IPS-11a (cell line): ENCODE measurements around the gene LINC01488.

ENCODE experiments used
- H3K4me3 ChIP-seq: one replicate; pipeline ENCODE4 v1.5.1; 2013; ENCODE audit warnings: low read depth, low read length, control low read depth

Gene LINC01488

DNA sequence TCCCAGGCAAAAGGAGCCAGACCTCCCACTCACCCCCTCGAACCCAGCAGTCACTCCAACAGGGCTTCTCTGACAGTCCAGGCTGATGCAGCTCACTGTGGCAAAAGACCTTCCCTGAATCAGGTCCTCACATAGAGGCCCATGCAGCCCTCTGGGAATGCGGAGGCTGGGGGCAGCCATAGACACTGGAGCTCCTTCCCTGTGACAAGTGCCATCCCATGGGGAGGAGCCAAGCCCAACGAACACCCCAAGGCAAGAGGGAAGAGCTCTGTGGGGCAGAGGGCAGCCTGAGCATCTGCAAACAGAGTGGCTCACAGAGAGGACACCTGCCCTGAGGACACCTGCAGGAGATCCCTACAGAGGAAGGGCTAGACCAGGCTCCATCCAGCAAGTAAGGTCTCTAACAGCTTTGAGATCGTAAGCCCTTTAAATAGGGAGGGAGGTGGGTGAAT, at the start of gene LINC01488:
Gene LINC01488 (plus strand): TSS at position 271 of the 452 bp plus-strand sequence.
- no peak within 1 kb of the TSS for H3K4me3 ChIP-seq

DNA sequence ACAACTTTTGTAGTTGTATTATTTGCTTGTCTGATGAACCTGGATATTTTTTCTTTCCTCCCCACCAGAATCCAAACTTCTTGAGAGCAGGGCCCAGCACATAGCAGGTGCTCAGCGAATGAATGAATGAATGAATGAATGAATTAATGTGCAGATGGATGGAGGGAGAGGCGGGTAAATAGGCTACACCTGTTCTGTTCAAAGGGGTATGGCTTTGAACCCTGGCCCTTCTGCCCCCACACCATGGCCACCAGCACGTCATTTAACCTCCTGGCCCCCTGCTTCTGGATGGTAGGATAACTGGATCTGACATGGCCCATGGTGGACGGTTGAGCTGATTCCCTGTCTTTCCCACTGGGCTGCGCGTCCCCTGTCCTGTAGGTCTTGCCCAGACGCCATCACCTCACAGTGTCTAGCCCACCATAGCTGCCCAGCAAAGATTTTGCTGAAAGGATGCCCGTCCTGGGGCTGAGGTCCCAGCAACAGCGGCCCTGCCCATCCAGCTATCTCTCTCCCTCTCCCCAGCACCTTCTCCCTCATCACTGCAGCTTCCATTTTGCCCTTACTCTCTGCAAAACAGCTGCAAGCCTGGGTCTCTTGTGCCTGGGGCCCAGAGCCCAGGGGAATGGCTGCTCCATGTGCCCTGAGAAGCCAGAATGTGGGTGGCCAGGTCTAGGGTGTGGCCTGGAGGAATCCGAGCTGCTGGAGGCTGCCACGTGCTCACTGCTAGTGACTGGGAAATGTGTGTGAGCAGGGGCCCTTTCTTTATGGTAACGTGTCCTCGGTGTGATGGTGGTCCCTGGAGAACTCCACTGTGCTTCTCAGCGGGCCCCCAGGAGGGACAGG, 49.3 kb upstream of the LINC01488 start:
- H3K4me3 ChIP-seq = no peak overlapping the region

GRCh38 chr11:69433741-69434140, 47.7 kb upstream of the LINC01488 start:
- no peak overlapping the region for H3K4me3 ChIP-seq

- H3K4me3 ChIP-seq = no peak overlapping the region
Measured at GRCh38 chr11:69434471-69434931, 47.0 kb upstream of the LINC01488 start.

DNA sequence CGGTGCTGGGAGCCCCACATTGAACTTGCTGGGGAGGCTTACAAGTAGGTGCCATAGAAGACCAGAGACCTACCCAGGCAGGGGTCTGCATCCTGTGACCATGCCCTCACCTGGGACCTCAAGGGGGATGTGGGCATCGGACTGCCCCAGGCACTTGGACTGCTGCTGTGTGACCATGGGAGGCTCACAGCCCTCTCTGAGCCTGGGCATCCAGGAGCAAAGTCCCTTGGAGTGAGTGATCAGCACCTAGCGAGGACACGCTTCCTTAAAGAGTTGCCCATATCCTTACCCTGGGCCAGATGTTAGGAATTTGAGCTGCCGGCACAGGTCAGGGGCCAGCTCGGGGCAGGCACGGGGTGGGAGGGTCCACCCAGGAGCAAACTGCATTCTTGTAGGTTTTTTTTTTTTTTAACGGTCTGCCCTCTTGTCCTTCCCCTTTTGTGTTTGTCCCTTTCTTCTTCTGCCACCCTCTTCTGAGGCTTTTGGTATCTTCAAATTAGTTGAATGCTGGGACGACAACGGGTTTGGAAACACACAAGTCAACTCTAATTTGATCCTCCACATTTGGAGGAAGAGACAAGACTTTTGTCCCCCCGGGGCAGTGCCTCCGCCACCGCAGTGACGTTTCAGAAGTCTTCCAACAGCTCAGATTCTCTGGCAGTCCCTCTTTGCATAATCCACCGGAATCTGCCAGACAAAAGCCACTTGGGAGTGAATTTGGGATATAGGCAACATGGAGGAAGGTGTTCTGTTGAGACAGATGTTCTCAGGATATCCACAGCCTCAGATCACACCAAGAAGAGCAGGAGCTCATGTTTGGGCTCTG, 46.1 kb upstream of the LINC01488 start:
- no peak overlapping the region for H3K4me3 ChIP-seq

DNA sequence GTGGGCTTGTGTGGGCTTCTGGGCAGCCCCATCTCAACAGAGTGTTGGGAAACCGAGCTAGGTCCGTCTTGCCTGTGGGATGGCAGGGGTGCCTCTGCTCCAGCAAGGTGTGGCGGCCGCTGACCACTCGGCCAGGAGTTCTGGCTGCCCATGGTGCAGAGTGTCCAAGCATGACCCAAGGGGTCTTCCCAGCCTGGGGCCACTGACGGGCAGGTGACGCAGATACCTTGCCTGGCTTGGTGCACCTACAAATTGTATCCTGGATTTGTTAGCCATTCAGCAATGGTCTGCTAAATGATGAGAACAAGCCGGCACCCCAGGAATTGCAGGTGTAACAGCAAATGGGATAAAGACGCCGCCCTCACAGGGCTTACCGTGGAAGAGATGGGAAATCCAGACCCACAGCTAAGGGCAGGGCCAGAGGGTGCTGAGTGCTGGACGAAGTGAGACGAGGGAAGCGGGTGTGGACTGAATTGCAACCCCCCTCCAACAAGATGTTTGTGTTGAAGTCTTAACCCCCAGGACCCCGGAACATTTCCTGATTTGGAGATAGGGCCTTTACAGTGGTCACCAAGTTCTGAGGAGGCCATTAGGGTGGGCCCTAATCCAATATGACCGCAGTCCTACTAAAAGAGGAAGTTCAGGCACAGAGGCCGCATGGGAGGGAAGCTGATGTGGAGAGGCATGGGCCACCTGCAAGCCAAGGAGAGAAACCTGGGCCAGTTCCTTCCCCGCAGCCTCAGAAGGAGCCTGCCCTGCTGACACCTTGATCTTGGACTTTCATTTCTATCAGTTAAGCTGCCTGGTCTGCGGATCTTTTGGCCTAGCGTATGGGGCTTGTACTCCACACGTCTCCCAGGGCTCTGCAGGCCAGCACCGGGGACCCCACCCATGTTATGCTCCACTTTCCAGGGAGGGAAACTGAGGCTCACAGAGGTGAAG, 45.2 kb upstream of the LINC01488 start:
- H3K4me3 ChIP-seq = no peak overlapping the region

GRCh38 chr11:69437001-69437875, 44.2 kb upstream of the LINC01488 start:
- no peak overlapping the region for H3K4me3 ChIP-seq

- H3K4me3 ChIP-seq = no peak overlapping the region
Measured at GRCh38 chr11:69437876-69438205, 43.6 kb upstream of the LINC01488 start.

DNA sequence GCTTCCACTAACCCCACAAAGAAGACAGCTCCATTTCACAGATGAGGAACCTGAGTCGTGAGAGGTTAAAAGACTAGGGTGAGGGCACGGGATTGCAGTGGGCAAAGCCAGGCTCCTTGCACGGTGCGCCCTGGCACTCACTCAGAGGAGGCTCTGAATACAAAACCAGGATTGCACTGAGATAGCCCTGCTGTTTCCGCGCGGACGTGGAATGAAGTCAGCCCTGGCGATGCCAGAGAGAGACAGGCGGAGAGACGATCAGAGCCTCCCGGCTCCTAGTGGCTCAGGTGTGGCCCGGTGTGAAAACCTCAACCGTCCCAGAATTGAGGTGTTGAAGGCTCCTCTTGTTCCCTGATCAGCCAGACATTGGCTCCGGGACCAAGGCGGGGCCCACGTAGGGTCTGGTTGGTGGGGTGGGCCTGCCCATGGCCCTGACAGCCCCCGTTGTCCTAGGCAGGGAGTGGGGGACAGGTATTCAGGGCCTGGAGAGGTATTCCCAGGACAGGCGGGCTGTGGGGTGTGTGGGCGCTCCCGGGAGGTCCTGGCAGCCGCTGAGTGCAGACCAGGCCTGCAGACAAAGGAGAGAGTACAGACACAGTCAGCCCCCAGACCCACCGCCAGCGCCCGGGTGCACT, 43.1 kb upstream of the LINC01488 start:
- H3K4me3 ChIP-seq = no peak overlapping the region

GRCh38 chr11:69439127-69439526, 42.3 kb upstream of the LINC01488 start:
- no peak overlapping the region for H3K4me3 ChIP-seq

DNA sequence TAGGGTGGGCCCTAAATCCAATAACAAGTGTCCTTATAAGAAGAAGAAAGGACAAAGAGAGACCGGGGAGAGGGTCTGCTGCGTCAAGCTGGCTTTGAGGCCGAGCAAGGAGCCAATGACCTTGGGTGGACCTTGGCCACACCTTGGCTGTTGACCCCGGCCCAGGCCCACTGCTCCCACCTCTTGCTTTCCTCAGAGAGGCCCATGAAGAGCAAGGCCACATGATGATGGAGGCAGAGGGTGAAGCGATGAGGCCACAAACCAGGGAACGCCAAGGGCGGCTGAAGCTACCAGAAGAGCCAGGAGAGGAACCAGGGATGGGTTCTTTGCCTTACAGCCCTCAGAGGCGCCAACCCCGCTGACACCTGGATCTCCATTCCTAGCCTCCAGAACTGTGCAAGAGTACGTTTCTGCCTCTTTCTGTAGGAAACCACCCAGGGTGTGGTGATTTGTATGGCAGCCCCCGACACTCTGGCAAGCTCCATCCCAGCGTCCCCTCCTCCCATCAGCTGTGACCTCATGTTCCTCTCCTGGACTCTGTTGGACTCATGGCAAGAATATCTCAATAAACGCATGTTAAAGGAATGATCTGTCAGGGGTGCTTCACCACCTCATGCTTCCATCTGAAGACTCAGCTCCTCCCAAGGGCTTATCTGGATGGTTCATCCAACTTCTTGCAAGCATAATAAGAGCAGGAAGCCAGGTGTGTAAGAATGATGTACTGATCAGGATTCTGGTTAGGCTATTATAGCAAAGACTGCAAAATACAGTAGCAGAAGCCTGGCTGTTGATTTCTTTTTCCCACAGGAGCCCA, 41.6 kb upstream of the LINC01488 start:
- no peak overlapping the region for H3K4me3 ChIP-seq

DNA sequence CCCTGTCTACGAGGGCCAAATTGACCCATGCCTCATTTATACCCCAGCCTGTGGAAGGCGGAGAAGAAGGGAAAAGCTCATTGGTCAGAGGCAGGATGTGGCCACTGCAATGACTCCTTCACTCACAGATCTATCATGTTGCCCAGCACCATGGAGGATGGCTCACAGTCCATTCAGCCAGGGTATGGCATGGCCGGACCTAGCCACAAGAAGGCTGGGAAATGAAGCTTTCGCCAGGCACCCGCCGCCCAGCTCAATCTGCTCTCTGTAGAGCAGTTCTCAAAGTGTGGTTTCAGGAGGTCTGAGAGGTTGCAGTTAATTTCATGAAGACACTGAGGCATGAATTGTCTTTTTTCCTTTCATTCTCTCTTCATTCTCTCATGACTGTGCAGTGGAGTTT, 40.6 kb upstream of the LINC01488 start:
- H3K4me3 ChIP-seq = no peak overlapping the region

GRCh38 chr11:69442012-69442806, 39.3 kb upstream of the LINC01488 start:
- no peak overlapping the region for H3K4me3 ChIP-seq

DNA sequence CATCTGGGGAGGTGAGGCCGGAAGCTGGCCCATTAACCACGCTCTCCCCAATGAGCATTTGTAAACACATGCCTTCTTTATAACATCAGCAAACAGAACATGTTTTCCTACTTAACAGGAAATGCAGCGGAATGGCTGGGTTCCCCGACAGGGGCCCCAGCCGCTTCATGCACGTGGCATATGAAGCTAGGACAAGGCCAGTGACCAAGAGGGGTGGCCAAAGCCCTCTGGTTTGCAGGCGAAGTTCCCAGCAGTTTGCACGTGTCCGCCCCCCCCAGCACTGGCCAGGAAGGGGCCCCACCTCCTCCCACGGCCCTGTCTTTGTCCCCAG, 38.7 kb upstream of the LINC01488 start:
- H3K4me3 ChIP-seq = no peak overlapping the region

GRCh38 chr11:69443138-69443967, 38.1 kb upstream of the LINC01488 start:
- no peak overlapping the region for H3K4me3 ChIP-seq

DNA sequence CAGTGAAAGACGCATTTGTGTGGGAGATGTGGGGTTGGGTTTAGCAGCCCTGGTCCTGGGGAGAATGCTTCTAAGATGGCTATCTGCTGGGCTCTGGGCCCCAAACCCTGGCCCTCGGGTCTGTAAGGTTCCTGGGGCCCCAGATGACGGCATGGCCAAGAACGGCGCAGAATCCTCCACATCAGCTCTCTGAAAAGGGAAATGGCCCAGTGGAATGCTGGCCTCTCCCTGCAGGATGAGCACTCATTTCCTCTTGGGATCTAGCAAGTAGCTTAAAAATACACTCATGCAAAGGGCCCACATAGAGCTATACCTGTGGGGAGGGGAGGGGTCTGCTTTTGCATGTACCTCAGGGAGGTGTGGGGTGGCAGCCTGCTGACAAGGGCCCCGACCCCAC, 37.5 kb upstream of the LINC01488 start:
- no peak overlapping the region for H3K4me3 ChIP-seq
